ENCODE measurements around the gene CAMK1G.

DNA sequence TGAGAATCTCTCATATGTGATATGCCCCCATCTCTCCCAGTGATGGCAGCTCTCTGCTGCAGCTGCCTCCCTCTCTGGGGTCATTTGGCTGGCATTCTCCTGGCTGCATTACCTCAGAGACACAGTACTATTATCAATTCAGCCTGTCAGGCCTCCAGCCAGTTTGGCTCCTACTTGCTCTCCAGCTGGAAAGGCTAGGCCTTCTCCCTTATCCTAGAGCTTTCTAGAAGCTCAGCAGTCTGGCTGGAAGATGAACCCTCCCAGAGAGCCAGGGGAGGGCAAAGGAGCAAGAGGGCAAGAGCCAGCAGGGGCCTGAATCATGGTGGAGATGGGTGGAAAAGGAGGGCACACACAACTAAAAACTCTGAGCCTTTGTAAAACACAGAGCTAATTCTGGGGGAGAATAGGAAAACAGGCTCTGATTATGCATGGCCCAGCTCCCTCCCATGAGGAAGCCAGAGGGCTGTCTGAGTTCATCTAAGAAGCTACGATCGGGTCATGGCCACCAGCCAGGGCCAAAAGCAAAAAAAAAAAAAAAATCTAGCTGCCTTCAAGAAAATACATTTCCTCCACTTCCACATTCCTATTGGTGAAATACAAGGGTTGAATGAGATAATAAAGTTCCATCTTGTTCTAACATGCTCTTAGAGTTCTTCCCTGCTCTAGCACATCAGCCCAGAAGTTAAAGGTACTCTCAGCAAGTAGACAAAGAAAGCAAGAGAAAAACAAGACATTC lies 59.9 kb downstream of the CAMK1G start:
- TF ChIP-seq, protein P1, sequence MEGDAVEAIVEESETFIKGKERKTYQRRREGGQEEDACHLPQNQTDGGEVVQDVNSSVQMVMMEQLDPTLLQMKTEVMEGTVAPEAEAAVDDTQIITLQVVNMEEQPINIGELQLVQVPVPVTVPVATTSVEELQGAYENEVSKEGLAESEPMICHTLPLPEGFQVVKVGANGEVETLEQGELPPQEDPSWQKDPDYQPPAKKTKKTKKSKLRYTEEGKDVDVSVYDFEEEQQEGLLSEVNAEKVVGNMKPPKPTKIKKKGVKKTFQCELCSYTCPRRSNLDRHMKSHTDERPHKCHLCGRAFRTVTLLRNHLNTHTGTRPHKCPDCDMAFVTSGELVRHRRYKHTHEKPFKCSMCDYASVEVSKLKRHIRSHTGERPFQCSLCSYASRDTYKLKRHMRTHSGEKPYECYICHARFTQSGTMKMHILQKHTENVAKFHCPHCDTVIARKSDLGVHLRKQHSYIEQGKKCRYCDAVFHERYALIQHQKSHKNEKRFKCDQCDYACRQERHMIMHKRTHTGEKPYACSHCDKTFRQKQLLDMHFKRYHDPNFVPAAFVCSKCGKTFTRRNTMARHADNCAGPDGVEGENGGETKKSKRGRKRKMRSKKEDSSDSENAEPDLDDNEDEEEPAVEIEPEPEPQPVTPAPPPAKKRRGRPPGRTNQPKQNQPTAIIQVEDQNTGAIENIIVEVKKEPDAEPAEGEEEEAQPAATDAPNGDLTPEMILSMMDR (IDR thresholded peaks at IDR 0.05): no peak
- TF ChIP-seq EP300 (IDR thresholded peaks at IDR 0.05; ENCODE audit: borderline replicate concordance in 1 of 2, low read depth in 1 of 2, low read length in 1 of 2) (0 out of 4 replicates have a peak, but pooled peaks of 1 of the 2 experiments have one; percentile 11), EZH2phosphoT487 (IDR thresholded peaks at IDR 0.05; ENCODE audit: borderline replicate concordance, low read depth) (no peak), FOXM1 (IDR thresholded peaks at IDR 0.05; ENCODE audit: low read depth) (no peak), NRF1 (IDR thresholded peaks at IDR 0.05; ENCODE audit: low read depth, low read length) (no peak), RFX5 (IDR thresholded peaks at IDR 0.05; ENCODE audit: low read length) (no peak), TCF12 (IDR thresholded peaks at IDR 0.05) (peak; percentile 41; the same call in 1 of the 2 replicates), TEAD4 (IDR thresholded peaks at IDR 0.05; ENCODE audit: borderline replicate concordance, insufficient read depth) (no peak), NFIC (IDR thresholded peaks at IDR 0.05; ENCODE audit: borderline replicate concordance) (peak; percentile 60), POLR2AphosphoS5 (IDR thresholded peaks at IDR 0.05; ENCODE audit: low read depth, low read length) (no peak), IRF3 (IDR thresholded peaks at IDR 0.05; ENCODE audit: low read depth, low read length) (no peak), YY1 (IDR thresholded peaks at IDR 0.05; ENCODE audit: low read depth) (no peak)
- TF ChIP-seq, protein P2, sequence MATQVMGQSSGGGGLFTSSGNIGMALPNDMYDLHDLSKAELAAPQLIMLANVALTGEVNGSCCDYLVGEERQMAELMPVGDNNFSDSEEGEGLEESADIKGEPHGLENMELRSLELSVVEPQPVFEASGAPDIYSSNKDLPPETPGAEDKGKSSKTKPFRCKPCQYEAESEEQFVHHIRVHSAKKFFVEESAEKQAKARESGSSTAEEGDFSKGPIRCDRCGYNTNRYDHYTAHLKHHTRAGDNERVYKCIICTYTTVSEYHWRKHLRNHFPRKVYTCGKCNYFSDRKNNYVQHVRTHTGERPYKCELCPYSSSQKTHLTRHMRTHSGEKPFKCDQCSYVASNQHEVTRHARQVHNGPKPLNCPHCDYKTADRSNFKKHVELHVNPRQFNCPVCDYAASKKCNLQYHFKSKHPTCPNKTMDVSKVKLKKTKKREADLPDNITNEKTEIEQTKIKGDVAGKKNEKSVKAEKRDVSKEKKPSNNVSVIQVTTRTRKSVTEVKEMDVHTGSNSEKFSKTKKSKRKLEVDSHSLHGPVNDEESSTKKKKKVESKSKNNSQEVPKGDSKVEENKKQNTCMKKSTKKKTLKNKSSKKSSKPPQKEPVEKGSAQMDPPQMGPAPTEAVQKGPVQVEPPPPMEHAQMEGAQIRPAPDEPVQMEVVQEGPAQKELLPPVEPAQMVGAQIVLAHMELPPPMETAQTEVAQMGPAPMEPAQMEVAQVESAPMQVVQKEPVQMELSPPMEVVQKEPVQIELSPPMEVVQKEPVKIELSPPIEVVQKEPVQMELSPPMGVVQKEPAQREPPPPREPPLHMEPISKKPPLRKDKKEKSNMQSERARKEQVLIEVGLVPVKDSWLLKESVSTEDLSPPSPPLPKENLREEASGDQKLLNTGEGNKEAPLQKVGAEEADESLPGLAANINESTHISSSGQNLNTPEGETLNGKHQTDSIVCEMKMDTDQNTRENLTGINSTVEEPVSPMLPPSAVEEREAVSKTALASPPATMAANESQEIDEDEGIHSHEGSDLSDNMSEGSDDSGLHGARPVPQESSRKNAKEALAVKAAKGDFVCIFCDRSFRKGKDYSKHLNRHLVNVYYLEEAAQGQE (IDR thresholded peaks at IDR 0.05; ENCODE audit: low read depth, low read length): no peak
- TF ChIP-seq, protein P3, sequence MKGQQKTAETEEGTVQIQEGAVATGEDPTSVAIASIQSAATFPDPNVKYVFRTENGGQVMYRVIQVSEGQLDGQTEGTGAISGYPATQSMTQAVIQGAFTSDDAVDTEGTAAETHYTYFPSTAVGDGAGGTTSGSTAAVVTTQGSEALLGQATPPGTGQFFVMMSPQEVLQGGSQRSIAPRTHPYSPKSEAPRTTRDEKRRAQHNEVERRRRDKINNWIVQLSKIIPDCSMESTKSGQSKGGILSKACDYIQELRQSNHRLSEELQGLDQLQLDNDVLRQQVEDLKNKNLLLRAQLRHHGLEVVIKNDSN (IDR thresholded peaks at IDR 0.05; ENCODE audit: borderline replicate concordance, low read depth): no peak

All from SK-N-SH (cell line).